ENCODE measurements around the gene TTC8.

The TTC8 gene

GRCh38 chr14:88790501-88791251 lies 33.8 kb upstream of the TTC8 start:
- ATAC-seq (ENCODE audit: low read depth), result no peak
- DNase-seq (ENCODE audit: low spot score), result no peak
- Histone ChIP-seq H3K27ac (ENCODE audit: poor library complexity, severe bottlenecking) (no peak overlapping the region), H3K9me3 (ENCODE audit: severe bottlenecking) (no peaks in the 10 kb centered on the region), H3K4me3 (ENCODE audit: severe bottlenecking) (no peak overlapping the region), H3K27me3 (ENCODE audit: insufficient read depth, poor library complexity, severe bottlenecking) (peaks cover 10% of the 10 kb centered on the region), H3K4me1 (ENCODE audit: insufficient read depth, poor library complexity, severe bottlenecking) (no peaks in the 10 kb centered on the region), H3K36me3 (ENCODE audit: low read depth) (no peaks in the 10 kb centered on the region)
- TF ChIP-seq, protein P1, sequence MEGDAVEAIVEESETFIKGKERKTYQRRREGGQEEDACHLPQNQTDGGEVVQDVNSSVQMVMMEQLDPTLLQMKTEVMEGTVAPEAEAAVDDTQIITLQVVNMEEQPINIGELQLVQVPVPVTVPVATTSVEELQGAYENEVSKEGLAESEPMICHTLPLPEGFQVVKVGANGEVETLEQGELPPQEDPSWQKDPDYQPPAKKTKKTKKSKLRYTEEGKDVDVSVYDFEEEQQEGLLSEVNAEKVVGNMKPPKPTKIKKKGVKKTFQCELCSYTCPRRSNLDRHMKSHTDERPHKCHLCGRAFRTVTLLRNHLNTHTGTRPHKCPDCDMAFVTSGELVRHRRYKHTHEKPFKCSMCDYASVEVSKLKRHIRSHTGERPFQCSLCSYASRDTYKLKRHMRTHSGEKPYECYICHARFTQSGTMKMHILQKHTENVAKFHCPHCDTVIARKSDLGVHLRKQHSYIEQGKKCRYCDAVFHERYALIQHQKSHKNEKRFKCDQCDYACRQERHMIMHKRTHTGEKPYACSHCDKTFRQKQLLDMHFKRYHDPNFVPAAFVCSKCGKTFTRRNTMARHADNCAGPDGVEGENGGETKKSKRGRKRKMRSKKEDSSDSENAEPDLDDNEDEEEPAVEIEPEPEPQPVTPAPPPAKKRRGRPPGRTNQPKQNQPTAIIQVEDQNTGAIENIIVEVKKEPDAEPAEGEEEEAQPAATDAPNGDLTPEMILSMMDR (IDR thresholded peaks at IDR 0.05; ENCODE audit: poor library complexity, severe bottlenecking), result no peak

DNA sequence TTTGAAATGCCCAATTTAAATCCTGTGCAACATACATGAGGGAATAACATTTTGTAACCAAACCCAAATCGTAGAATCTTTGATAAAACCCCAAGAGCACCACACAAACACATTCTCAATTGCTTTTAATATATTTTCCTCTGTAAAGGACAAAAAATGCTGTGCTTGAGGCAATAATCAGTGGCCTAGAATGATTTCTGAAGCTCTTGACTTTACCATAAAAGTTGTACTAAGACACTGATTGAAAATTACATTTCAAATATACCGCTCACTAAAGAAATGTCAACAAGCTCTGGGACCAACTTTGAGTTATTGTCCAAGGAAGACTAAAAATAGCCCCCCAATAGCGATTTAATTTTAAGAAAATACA lies 33.2 kb upstream of the TTC8 start:
- H3K9me3 ChIP-seq (ENCODE audit: severe bottlenecking), result no peaks in the 10 kb centered on the region
- no peaks in the 10 kb centered on the region for H3K4me1 ChIP-seq (ENCODE audit: insufficient read depth, poor library complexity, severe bottlenecking)
- no peak overlapping the region for H3K27ac ChIP-seq (ENCODE audit: poor library complexity, severe bottlenecking)
- TF ChIP-seq, protein P1 (IDR thresholded peaks at IDR 0.05; ENCODE audit: poor library complexity, severe bottlenecking), result no peak
- no peak overlapping the region for H3K4me3 ChIP-seq (ENCODE audit: severe bottlenecking)
- H3K36me3 ChIP-seq (ENCODE audit: low read depth), result no peaks in the 10 kb centered on the region
- no peak for DNase-seq (ENCODE audit: low spot score)
- ATAC-seq (ENCODE audit: low read depth), result no peak
- peaks cover 10% of the 10 kb centered on the region for H3K27me3 ChIP-seq (ENCODE audit: insufficient read depth, poor library complexity, severe bottlenecking)

- Histone ChIP-seq H3K4me1 (ENCODE audit: insufficient read depth, poor library complexity, severe bottlenecking) (no peaks in the 10 kb centered on the region), H3K4me3 (ENCODE audit: severe bottlenecking) (peak overlapping the region; percentile 61), H3K27me3 (ENCODE audit: insufficient read depth, poor library complexity, severe bottlenecking) (peaks cover 10% of the 10 kb centered on the region), H3K36me3 (ENCODE audit: low read depth) (no peaks in the 10 kb centered on the region), H3K27ac (ENCODE audit: poor library complexity, severe bottlenecking) (no peak overlapping the region), H3K9me3 (ENCODE audit: severe bottlenecking) (no peaks in the 10 kb centered on the region)
- DNase-seq (ENCODE audit: low spot score) (no peak), ATAC-seq (ENCODE audit: low read depth) (peak; percentile 3; the same call in 1 of the 3 replicates)
- TF ChIP-seq, protein P1 (IDR thresholded peaks at IDR 0.05; ENCODE audit: poor library complexity, severe bottlenecking), result no peak
Measured at GRCh38 chr14:88791629-88792472, 32.6 kb upstream of the TTC8 start.

- ATAC-seq (ENCODE audit: low read depth), result peak; percentile 89
- no peak within 1 kb of the TSS for H3K27ac ChIP-seq (ENCODE audit: poor library complexity, severe bottlenecking)
- H3K9me3 ChIP-seq (ENCODE audit: severe bottlenecking), result no peaks in the 10 kb centered on the region
- peaks cover 10% of the 10 kb centered on the region for H3K27me3 ChIP-seq (ENCODE audit: insufficient read depth, poor library complexity, severe bottlenecking)
- peak within 1 kb of the TSS; percentile 61 for H3K4me3 ChIP-seq (ENCODE audit: severe bottlenecking)
- H3K4me1 ChIP-seq (ENCODE audit: insufficient read depth, poor library complexity, severe bottlenecking), result no peaks in the 10 kb centered on the region
- TF ChIP-seq, protein P1 (IDR thresholded peaks at IDR 0.05; ENCODE audit: poor library complexity, severe bottlenecking), result peak; percentile 67
- no peaks in the 10 kb centered on the region for H3K36me3 ChIP-seq (ENCODE audit: low read depth)
- peak; percentile 86 for DNase-seq (ENCODE audit: low spot score)
Measured at GRCh38 chr14:88792473-88793258, 31.8 kb upstream of the TTC8 start, which contains the start of gene EML5. Gene EML5 (minus strand): TSS chr14:88792953. CDS start chr14:88792503, 450 bp downstream.
